Ovary (tissue), 9 donors: Measurements from ENCODE around the gene KCNMB2. TPM values are rescaled to one million over a fixed set of nuclear protein-coding genes. Genes with fewer than 3 reads are reported as not detected.

Source experiments
- DNase-seq, 5 donors: peaks; one replicate each; pipeline ENCODE4 v3.0.0-alpha.2; 2019 to 2020
- H3K27ac ChIP-seq, 2 donors: fragments of 200-600 bp; one replicate each; pipeline versions ENCODE4 v1.5.1 to v1.8.0; 2019 to 2022
- H3K27me3 ChIP-seq: fragments of 200-600 bp; one replicate; pipeline ENCODE4 v1.8.0; 2022
- H3K36me3 ChIP-seq: fragments of 200-600 bp; sonication (generic); one replicate; pipeline ENCODE4 v1.5.1; 2019
- H3K4me1 ChIP-seq: one replicate; pipeline ENCODE4 v1.8.1; 2013; ENCODE audit warnings: mild to moderate bottlenecking, moderate library complexity; ENCODE audit not compliant: insufficient read depth
- H3K4me3 ChIP-seq: fragments of 200-600 bp; sonication (generic); one replicate; pipeline ENCODE4 v1.5.1; 2017
- H3K9me3 ChIP-seq, 2 donors: fragments of 200-600 bp in 1 of 2; sonication (generic) in 1 of 2; one replicate each; pipeline versions ENCODE4 v1.5.1 to v1.8.1; 2013 to 2019; ENCODE audit warnings: mild to moderate bottlenecking in 1 of 2, moderate library complexity in 1 of 2
- EP300 ChIP-seq: sonication (generic); formaldehyde crosslinking; IDR thresholded peaks from one replicate; pipeline ENCODE4 v1.6.1; 2017; ENCODE audit warnings: antibody characterized with exemption
- POLR2A ChIP-seq: fragments of 450-650 bp; IDR thresholded peaks from one replicate; pipeline ENCODE4 v1.6.1; 2017; ENCODE audit warnings: antibody characterized with exemption, mild to moderate bottlenecking, moderate library complexity
- WGBS, 3 donors: extraction: QIAGEN DNeasy Blood & Tissue Kit in 1 of 3; methylation state at CpG; one replicate each; pipeline versions ENCODE4 v1.1.5 to v1.1.7; 2013 to 2017; 5-methylcytosine and 5-hydroxymethylcytosine counted together
- intact Hi-C, 4 donors: fragments of 100-400 bp; cut with DNase I; formaldehyde crosslinking; loops; one replicate each; pipeline versions ENCODE4 v1.11.0 to v1.15.1; 2022 to 2023
- polyA plus RNA-seq, 2 donors: library from polyadenylated mRNA; stranded (reverse); fragments of 200-250 nt in 1 of 2; fragments of 350-450 nt in 1 of 2; fragmentation: Illumina TruSeq in 1 of 2; extraction: RNeasy Lipid Tissue Mini Kit (QIAGEN cat#74804) in 1 of 2; gene quantifications; one replicate each; pipeline ENCODE4 v1.2.3, GENCODE V29; 2013 to 2014
- total RNA-seq, 7 donors: library from RNA; depleted of rRNA in 2 of 7; stranded (reverse); fragments of >200 nt in 2 of 7; fragmentation: NEBNext Ultra II Directional in 3 of 7; extraction: Animal tissue kit (Norgen Biotek cat#: 25700) in 3 of 7; gene quantifications; one replicate each; pipeline versions ENCODE4 v1.1.0 to v1.2.4, GENCODE V29; 2016 to 2023
- TF ChIP-seq, protein P1 (sequence below), 3 donors: fragments of 450-650 bp in 2 of 3; fragments of 200-600 bp in 1 of 3; IDR thresholded peaks; one replicate each; pipeline versions ENCODE4 v1.5.1 to v1.8.0; 2016 to 2022; ENCODE audit warnings: antibody characterized with exemption in 3 of 3, mild to moderate bottlenecking in 1 of 3
- donor health status: DM: no; HTN: no; CAD: no; lungs with moderate emphysema.
- donor health status: DM: no; HTN: no; CAD: no.
- donor health status: Bipolar disorder and iron deficiency.
- donor health status: DM: yes; HTN: yes; CAD: no.
- donor health status: DM: no; HTN: no; CAD: no.
- donor health status: DM: yes; HTN: yes; CAD: no.

The KCNMB2 gene
- total and polyA plus RNA-seq, 9 donors, result 5.7 to 11.6 (median 7.5) TPM

DNA sequence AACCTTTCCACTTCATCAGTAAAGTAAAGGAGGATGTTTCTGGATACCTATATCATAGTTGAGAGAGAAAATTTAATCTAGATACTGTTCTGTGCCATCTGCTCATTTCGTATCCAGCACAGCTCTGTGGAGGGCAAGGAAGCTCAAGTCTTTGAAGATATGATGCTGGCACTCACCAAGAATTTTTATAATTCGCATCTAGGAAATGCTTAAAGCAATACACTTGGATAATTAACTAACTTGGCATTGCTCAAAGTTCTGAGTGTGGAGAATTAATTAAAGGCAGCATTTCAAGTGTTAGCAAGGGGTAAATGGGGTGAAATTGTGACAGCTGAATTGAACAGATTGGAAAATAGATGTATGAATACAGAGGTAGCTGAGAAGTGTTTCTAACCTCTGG, 213.2 kb downstream of the KCNMB2 start:
- no peaks in the 10 kb centered on the region for H3K4me1 ChIP-seq
- WGBS, 3 donors, result 85 to 89% (median 86%) methylated on average over 2 of the region's 2 CpGs
- no peaks in the 10 kb centered on the region for H3K36me3 ChIP-seq
- no peak overlapping the region for H3K4me3 ChIP-seq
- no peak overlapping the region for H3K27ac ChIP-seq
- no peaks in the 10 kb centered on the region for H3K9me3 ChIP-seq
- TF ChIP-seq EP300, result no peak
- TF ChIP-seq, protein P1, sequence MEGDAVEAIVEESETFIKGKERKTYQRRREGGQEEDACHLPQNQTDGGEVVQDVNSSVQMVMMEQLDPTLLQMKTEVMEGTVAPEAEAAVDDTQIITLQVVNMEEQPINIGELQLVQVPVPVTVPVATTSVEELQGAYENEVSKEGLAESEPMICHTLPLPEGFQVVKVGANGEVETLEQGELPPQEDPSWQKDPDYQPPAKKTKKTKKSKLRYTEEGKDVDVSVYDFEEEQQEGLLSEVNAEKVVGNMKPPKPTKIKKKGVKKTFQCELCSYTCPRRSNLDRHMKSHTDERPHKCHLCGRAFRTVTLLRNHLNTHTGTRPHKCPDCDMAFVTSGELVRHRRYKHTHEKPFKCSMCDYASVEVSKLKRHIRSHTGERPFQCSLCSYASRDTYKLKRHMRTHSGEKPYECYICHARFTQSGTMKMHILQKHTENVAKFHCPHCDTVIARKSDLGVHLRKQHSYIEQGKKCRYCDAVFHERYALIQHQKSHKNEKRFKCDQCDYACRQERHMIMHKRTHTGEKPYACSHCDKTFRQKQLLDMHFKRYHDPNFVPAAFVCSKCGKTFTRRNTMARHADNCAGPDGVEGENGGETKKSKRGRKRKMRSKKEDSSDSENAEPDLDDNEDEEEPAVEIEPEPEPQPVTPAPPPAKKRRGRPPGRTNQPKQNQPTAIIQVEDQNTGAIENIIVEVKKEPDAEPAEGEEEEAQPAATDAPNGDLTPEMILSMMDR (IDR thresholded peaks at IDR 0.05), result no peak
- no peak for TF ChIP-seq POLR2A
- H3K27me3 ChIP-seq, result no peaks in the 10 kb centered on the region
- intact Hi-C loops, result no loop called here
- no peak for DNase-seq

DNA sequence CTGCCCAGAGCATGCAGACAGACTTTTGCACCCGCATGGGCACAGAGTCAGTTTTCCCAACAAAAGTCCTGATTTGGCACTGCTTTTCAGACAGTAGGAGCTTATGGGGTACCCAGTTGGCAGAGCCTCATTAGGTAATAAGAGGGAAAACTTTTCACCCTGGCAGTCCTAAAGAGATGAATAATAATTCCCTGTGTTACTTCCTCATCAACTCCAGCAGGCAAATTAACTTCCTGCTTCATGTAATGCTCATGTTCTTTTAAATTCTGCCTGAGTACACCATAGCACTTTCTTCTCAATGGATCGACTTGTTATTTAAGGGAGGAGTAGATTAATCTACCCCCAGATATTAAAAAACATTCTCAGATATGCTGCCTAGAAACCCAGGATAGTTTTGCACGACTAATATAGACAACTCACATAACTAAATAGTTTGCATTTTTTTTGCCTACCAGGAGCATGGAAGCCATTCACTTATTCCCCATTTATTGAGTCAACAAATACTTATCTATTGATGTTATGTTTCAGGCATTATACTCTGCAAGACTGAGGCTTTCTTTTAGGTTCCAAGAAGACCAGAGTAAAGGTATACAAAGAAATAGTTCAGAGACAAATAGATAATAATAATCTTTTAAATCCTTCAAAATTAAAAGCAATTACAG, 214.5 kb downstream of the KCNMB2 start:
- no peak for DNase-seq
- WGBS, 3 donors, result 38 to 50% (median 41%) methylated on average over 3 of the region's 3 CpGs
- no peak overlapping the region for H3K4me3 ChIP-seq
- intact Hi-C loops, result no loop called here
- H3K9me3 ChIP-seq, result no peaks in the 10 kb centered on the region
- peaks cover 2% of the 10 kb centered on the region for H3K4me1 ChIP-seq
- H3K36me3 ChIP-seq, result no peaks in the 10 kb centered on the region
- no peak overlapping the region for H3K27ac ChIP-seq
- no peaks in the 10 kb centered on the region for H3K27me3 ChIP-seq
- TF ChIP-seq POLR2A, result no peak
- TF ChIP-seq, protein P1 (IDR thresholded peaks at IDR 0.05), result no peak
- TF ChIP-seq EP300, result no peak

DNA sequence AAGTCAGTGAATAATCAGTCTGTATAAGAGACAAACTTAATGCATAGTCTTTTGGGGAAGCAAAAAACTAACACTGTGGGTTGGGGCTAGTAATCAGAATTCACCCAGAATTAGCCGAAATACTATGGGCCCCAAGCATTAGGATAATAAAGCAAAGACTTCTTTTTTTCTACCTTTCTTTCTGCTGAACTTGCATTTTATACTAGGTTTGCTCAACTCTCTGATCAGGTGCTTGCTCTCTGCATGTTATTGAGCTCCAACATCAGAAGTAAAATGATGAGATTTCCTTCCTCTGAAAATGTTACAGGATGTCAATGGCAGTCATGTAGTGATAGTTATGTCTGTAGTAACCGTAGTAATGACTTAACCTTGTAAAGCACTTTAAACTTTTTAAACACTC, 216.6 kb downstream of the KCNMB2 start:
- no peak overlapping the region for H3K27ac ChIP-seq
- TF ChIP-seq EP300 (no peak), POLR2A (no peak)
- TF ChIP-seq, protein P1 (IDR thresholded peaks at IDR 0.05), result no peak
- H3K4me1 ChIP-seq, result peaks cover 2% of the 10 kb centered on the region
- no peak for DNase-seq
- WGBS, 3 donors, result 90 to 97% (median 95%) methylated on average over 2 of the region's 2 CpGs
- no peaks in the 10 kb centered on the region for H3K27me3 ChIP-seq
- H3K4me3 ChIP-seq, result no peak overlapping the region
- H3K36me3 ChIP-seq, result no peaks in the 10 kb centered on the region
- intact Hi-C loops, result no loop called here
- H3K9me3 ChIP-seq, result no peaks in the 10 kb centered on the region

- no peak for TF ChIP-seq EP300
- TF ChIP-seq, protein P1 (IDR thresholded peaks at IDR 0.05), result no peak
- TF ChIP-seq POLR2A, result no peak
- intact Hi-C loops, result no loop called here
- Histone ChIP-seq H3K9me3 (no peaks in the 10 kb centered on the region), H3K4me1 (peaks cover 2% of the 10 kb centered on the region), H3K36me3 (no peaks in the 10 kb centered on the region), H3K4me3 (no peak overlapping the region), H3K27me3 (no peaks in the 10 kb centered on the region), H3K27ac (no peak overlapping the region)
- 39 to 67% (median 49%) methylated on average over 7 of the region's 7 CpGs for WGBS, 3 donors
- peak in 2 of 5 donors; percentile 11 to 22 for DNase-seq
These were observed 218.7 kb downstream of the KCNMB2 start for GRCh38 chr3:178754852-178755510.
